ENCODE measurements around the gene MAP3K10. TPM values are rescaled to one million over a fixed set of nuclear protein-coding genes. Genes with fewer than 3 reads are reported as not detected.

Gene MAP3K10
- total and polyA plus RNA-seq, 9 donors: 4.2 to 12.6 (median 11.0) TPM

DNA sequence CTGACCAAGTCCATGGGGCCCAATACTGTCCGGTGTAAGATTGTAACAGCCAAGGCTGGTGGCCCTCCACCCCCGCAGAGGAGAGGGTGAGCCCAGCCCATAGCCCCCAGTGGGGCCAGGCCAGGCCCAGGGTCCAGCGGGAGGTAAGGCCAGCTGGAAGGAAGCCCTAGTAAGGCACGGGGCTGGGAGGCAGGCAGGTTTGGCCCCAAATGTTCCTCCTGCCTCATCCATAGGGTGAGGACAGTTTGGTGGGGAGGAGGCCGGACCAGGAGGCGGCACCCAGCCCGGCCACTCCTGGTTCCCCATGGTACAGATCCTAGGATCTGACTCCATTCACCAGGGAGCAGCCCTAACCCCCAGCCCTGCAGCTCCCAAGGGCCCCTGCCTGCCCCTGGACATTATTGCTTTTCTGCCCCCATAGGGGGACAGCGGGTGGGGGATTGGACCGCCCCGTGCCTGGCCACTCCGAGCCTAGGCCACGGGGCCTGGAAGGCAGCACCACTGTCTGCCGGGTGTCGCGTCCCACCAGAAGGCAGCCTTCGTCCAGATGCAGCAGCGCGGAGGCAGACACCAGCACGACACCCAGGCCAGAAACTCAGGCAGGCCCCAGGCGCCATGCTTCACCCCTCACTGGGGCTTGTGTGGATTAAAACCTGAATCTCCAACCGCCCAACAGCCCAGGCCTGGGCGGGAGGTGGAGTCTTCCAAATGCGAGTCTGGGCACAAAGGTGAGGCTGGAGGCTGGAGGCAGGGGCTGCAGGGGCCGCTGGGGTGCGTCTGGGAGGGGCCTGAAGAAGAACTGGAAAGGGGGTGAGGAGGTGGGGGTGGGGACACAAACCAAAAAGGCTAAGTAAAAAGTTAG, 42.0 kb downstream of the MAP3K10 start:
- WGBS (ENCODE audit: insufficient coverage): 85% methylated on average over 22 of the region's 25 CpGs
- no peak overlapping the region for H3K4me3 ChIP-seq (ENCODE audit: low read length)

DNA sequence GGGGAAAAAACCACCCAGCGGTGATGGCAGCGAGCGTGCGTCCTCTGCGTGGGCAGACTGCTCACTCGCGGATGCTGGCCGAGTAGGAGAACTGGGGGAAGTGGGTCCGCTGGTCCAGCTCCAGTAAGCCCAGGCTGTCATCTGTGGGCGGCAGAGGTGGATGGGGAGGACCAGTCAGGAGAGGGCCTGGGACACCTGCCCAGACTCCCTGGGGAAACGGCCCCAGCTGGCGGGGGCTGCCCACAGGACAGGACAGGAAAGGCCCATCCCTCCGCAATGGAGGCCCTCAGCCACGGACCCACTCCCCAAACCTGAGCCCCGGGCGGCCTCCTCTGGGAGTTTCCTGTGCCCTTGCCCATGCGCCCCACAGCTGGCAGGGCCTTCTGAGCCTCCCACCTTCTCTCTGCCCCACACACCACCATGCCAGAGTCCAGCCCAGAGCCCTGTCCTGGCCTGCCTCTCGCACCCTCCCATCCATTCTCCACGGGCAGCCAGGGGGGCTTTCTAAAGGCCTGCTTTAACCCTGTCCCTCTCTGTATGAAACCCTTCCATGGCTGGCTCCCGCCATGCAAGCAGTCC, 42.7 kb downstream of the MAP3K10 start:
- Histone ChIP-seq H3K27me3 (ENCODE audit: control insufficient read depth, insufficient read depth, low read length) (no peaks in the 10 kb centered on the region), H3K27ac (ENCODE audit: low read length) (no peak overlapping the region), H3K9me3 (replicated peaks; ENCODE audit: control insufficient read depth, low read depth, low read length) (no peaks in the 10 kb centered on the region), H3K4me1 (ENCODE audit: control insufficient read depth, insufficient read depth, low read length) (peaks cover 13% of the 10 kb centered on the region), H3K4me3 (ENCODE audit: low read length) (no peak overlapping the region), H3K36me3 (ENCODE audit: control insufficient read depth, insufficient read depth, low read length) (peaks cover 59% of the 10 kb centered on the region)
- WGBS (ENCODE audit: insufficient coverage): 86% methylated on average over 20 of the region's 20 CpGs
- DNase-seq: no peak

More for the DNA sequence above, 42.0 kb downstream of the MAP3K10 start:
- H3K36me3 ChIP-seq (ENCODE audit: control insufficient read depth, insufficient read depth, low read length): peaks cover 52% of the 10 kb centered on the region
- H3K4me1 ChIP-seq (ENCODE audit: control insufficient read depth, insufficient read depth, low read length): peaks cover 13% of the 10 kb centered on the region
- no peaks in the 10 kb centered on the region for H3K27me3 ChIP-seq (ENCODE audit: control insufficient read depth, insufficient read depth, low read length)
- no peak overlapping the region for H3K27ac ChIP-seq (ENCODE audit: low read length)
- no peaks in the 10 kb centered on the region for H3K9me3 ChIP-seq (replicated peaks; ENCODE audit: control insufficient read depth, low read depth, low read length)
- DNase-seq: no peak

DNA sequence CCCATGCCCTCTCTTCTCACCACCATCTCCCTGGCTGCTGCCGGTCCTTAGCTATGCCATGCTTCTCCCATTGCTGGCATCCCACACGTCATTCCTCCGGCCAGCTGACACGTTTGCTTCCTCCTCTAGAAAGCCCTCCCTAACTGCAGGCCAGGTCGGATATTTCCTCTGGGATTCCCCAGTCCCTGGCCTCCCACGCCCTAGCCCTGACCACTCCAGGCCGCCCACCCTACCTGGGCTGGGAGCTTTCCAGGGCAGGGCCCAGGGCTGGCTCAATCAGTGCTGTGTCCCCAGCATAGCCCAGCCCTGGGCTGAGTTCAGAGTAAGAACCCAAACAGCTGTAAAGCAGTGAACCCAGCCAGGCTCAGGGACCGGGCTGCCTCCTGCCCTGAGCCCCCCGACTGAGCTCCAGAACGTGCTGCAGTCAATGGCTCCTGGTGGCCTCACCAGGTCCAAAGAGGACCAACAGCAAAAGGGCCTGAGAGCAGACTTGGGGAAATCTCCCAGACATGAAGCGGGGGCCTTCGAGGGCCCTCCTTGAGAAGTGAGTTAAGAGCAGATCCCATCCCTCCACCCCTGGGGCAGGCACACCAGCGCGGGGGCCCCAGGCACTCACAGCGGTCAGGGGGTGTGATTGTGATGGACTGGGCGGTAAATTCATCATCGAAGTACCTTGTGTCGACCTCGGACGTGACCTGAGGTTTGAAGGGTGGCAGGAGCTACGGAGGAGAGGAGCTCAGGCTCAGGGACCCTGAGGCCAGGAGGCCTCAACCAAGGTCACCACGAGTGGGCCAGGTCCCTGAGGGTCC, 43.4 kb downstream of the MAP3K10 start:
- Histone ChIP-seq H3K9me3 (replicated peaks; ENCODE audit: control insufficient read depth, low read depth, low read length) (no peaks in the 10 kb centered on the region), H3K4me1 (ENCODE audit: control insufficient read depth, insufficient read depth, low read length) (peaks cover 13% of the 10 kb centered on the region), H3K27ac (ENCODE audit: low read length) (no peak overlapping the region), H3K4me3 (ENCODE audit: low read length) (no peak overlapping the region), H3K27me3 (ENCODE audit: control insufficient read depth, insufficient read depth, low read length) (no peaks in the 10 kb centered on the region), H3K36me3 (ENCODE audit: control insufficient read depth, insufficient read depth, low read length) (peaks cover 67% of the 10 kb centered on the region)
- DNase-seq: no peak
- 76% methylated on average over 18 of the region's 22 CpGs for WGBS (ENCODE audit: insufficient coverage)

DNA sequence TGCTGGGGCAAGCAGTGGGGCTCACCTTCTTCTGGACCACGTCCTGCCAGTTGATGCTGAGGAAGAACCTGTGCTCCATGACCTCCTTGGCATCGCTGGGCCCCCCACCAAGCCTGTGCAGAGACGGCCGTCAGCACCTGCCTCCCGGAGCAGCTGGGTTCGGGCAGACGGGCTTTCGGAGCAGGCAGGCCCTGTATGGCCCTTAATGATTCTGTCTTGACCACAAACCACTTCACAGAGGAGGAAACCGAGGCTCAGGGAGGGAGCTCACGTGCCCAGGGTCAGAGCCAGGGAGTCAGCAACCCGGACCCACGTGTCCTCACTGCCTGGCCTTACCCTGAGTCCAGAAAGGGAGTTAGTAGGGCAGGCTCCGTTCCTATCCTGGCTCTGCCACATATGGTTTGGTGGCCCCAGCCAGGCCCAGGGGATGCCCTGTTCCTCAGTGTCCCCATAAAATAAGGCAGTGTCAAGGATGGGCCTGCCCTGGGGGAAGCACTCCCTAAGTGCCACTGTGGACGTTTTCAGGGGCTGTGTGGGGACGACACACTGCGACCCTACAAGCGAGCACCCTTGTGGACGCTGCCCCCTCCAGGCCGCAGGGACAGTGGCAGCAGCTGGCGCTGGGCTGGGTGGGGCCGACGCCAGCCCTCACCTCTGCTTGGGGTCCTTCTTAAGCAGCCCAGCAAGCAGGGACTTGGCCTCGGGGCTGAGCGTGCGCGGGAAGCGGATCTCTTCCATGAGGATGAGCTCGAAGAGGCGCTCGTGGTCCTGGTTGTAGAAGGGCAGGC, 44.2 kb downstream of the MAP3K10 start:
- H3K4me1 ChIP-seq (ENCODE audit: control insufficient read depth, insufficient read depth, low read length): peaks cover 13% of the 10 kb centered on the region
- no peak for DNase-seq
- WGBS (ENCODE audit: insufficient coverage): 84% methylated on average over 20 of the region's 30 CpGs
- H3K27me3 ChIP-seq (ENCODE audit: control insufficient read depth, insufficient read depth, low read length): no peaks in the 10 kb centered on the region
- no peak overlapping the region for H3K27ac ChIP-seq (ENCODE audit: low read length)
- peaks cover 75% of the 10 kb centered on the region for H3K36me3 ChIP-seq (ENCODE audit: control insufficient read depth, insufficient read depth, low read length)
- no peaks in the 10 kb centered on the region for H3K9me3 ChIP-seq (replicated peaks; ENCODE audit: control insufficient read depth, low read depth, low read length)
- no peak overlapping the region for H3K4me3 ChIP-seq (ENCODE audit: low read length)

DNA sequence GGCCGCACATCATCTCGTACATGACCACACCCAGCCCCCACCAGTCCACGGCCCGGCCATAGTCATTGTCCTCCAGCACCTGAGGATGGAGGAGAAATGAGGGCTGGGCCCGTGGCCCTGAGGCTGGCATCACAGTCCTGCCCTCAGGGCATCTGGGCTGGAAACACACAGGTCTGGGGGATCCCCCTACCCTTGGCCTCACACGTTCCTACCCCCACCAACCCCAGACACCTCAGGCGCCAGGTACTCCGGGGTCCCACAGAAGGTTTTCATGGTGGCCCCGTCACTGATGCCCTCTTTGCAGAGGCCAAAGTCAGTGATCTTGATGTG, 44.8 kb downstream of the MAP3K10 start:
- H3K27me3 ChIP-seq (ENCODE audit: control insufficient read depth, insufficient read depth, low read length): no peaks in the 10 kb centered on the region
- H3K4me1 ChIP-seq (ENCODE audit: control insufficient read depth, insufficient read depth, low read length): peaks cover 13% of the 10 kb centered on the region
- no peaks in the 10 kb centered on the region for H3K9me3 ChIP-seq (replicated peaks; ENCODE audit: control insufficient read depth, low read depth, low read length)
- 95% methylated on average over 7 of the region's 9 CpGs for whole genome bisulfite sequencing (ENCODE audit: insufficient coverage)
- H3K27ac ChIP-seq (ENCODE audit: low read length): no peak overlapping the region
- H3K4me3 ChIP-seq (ENCODE audit: low read length): no peak overlapping the region
- H3K36me3 ChIP-seq (ENCODE audit: control insufficient read depth, insufficient read depth, low read length): peaks cover 79% of the 10 kb centered on the region
- DNase-seq: no peak

DNA sequence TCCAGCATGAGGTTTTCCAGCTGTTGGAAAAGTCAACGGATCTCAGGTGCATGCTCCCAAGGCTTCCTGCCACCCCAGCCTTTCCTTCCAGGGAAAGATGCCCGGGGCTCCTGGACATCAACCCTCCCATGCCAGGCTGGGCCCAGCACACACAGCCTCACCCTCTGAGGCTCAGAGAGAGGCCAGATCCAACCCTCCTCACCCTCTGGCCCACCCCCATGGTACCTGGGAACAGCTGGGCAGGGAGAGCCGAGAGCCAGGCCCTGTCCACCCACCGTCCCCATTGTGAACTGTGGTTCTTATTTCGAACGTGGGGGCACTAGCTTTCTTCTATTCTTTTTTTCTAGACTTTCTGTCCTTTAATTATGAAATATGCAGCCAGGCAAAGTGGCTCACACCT, 45.1 kb downstream of the MAP3K10 start:
- Histone ChIP-seq H3K36me3 (ENCODE audit: control insufficient read depth, insufficient read depth, low read length) (peaks cover 82% of the 10 kb centered on the region), H3K4me1 (ENCODE audit: control insufficient read depth, insufficient read depth, low read length) (peaks cover 12% of the 10 kb centered on the region), H3K4me3 (ENCODE audit: low read length) (no peak overlapping the region), H3K27me3 (ENCODE audit: control insufficient read depth, insufficient read depth, low read length) (no peaks in the 10 kb centered on the region), H3K27ac (ENCODE audit: low read length) (no peak overlapping the region), H3K9me3 (replicated peaks; ENCODE audit: control insufficient read depth, low read depth, low read length) (no peaks in the 10 kb centered on the region)
- 93% methylated on average over 2 of the region's 6 CpGs for WGBS (ENCODE audit: insufficient coverage)
- no peak for DNase-seq

DNA sequence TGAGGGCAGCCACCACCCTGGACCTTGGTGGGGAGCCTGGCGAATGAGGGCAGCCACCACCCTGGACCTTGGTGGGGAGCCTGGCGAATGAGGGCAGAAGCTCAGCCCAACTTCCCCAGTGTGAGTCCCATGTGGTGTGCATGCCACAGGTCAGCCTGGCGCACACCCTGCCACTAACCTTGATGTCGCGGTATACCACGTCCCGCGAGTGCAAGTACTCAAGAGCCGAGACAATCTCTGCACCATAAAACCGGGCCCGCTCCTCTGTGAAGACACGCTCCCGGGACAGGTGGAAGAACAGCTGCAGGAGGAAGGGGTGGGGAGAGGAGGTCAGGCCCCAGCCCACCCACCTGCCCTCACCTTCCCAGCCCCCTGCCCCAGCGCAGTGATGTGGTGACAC, 46.6 kb downstream of the MAP3K10 start:
- 96% methylated on average over 13 of the region's 14 CpGs for WGBS (ENCODE audit: insufficient coverage)

DNA sequence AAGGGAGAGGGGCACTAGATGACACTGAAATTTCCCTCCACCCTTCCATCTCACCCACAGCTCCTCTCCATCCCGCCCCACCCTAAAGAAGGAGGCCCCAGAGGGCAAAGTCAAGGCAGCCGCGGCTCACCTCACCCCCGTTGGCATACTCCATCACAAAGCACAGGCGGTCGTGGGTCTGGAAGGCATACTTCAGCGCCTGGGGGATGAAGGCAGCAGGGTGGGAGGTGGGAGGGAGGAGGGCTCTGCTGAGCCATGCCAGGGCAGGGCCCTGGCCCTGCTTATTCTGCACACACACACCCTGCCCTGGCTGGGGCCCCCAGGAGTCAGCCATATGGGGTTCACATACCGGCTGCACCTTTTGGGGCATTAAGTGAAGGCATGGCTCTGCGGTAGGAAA, 47.5 kb downstream of the MAP3K10 start:
- Histone ChIP-seq H3K9me3 (replicated peaks; ENCODE audit: control insufficient read depth, low read depth, low read length) (no peaks in the 10 kb centered on the region), H3K4me3 (ENCODE audit: low read length) (no peak overlapping the region), H3K27me3 (ENCODE audit: control insufficient read depth, insufficient read depth, low read length) (no peaks in the 10 kb centered on the region), H3K4me1 (ENCODE audit: control insufficient read depth, insufficient read depth, low read length) (peaks cover 3% of the 10 kb centered on the region), H3K27ac (ENCODE audit: low read length) (no peak overlapping the region), H3K36me3 (ENCODE audit: control insufficient read depth, insufficient read depth, low read length) (peaks cover 84% of the 10 kb centered on the region)
- no peak for DNase-seq
- WGBS (ENCODE audit: insufficient coverage): 100% methylated on average over 2 of the region's 9 CpGs

More for the DNA sequence above, 46.6 kb downstream of the MAP3K10 start:
- no peaks in the 10 kb centered on the region for H3K9me3 ChIP-seq (replicated peaks; ENCODE audit: control insufficient read depth, low read depth, low read length)
- no peaks in the 10 kb centered on the region for H3K27me3 ChIP-seq (ENCODE audit: control insufficient read depth, insufficient read depth, low read length)
- no peak overlapping the region for H3K27ac ChIP-seq (ENCODE audit: low read length)
- H3K4me1 ChIP-seq (ENCODE audit: control insufficient read depth, insufficient read depth, low read length): peaks cover 3% of the 10 kb centered on the region
- H3K36me3 ChIP-seq (ENCODE audit: control insufficient read depth, insufficient read depth, low read length): peaks cover 94% of the 10 kb centered on the region
- no peak overlapping the region for H3K4me3 ChIP-seq (ENCODE audit: low read length)
- no peak for DNase-seq

DNA sequence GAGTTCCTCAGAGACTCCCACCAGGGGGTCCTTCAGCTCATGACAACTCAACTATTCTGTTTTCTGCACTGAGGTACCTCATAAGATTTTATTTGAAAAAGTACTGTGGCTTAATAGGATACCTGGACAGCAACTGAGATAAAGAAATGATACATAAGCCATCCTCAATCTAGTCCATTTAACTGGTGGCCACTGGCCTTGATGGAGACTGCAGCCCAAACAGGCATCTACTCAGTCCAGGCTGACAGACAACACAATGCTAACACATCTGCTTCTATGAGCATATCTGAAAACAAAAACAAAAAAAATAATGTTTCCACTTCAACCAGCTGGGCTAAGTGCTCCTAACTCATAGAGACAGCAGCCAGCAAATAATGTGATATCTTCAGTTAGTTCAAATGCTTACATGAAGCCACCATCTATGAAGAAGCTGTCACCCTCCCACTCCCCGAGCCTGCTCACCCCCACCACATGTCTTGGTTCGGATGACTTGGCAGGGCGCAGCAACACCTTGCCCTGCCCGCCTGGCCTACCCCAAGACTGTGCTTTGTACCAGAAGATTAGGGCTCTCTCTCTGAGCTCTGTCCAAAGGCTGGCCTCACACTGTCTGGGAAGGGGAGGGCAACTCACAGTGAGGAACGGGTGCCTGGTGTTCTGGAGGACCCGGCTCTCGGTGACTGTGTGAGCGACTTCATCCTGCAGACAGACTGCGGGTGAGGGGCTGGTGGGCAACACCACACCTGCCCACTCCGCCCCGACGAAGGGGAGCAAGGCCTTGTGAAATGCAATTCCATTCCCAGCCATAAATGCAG, 48.4 kb downstream of the MAP3K10 start:
- 86% methylated on average over 10 of the region's 12 CpGs for WGBS (ENCODE audit: insufficient coverage)
- Histone ChIP-seq H3K27ac (ENCODE audit: low read length) (no peak overlapping the region), H3K9me3 (replicated peaks; ENCODE audit: control insufficient read depth, low read depth, low read length) (no peaks in the 10 kb centered on the region), H3K4me1 (ENCODE audit: control insufficient read depth, insufficient read depth, low read length) (peaks cover 3% of the 10 kb centered on the region), H3K4me3 (ENCODE audit: low read length) (no peak overlapping the region), H3K36me3 (ENCODE audit: control insufficient read depth, insufficient read depth, low read length) (peaks cover 76% of the 10 kb centered on the region), H3K27me3 (ENCODE audit: control insufficient read depth, insufficient read depth, low read length) (no peaks in the 10 kb centered on the region)
- no peak for DNase-seq

All from muscle of leg (tissue), 11 donors.